K562 (cell line): ENCODE measurements around the gene MTA2. TPM values are rescaled to one million over a fixed set of nuclear protein-coding genes. Genes with fewer than 3 reads are reported as not detected.

Experiments
- CBX8 ChIP-seq: fragments of 200-600 bp; sonication (generic); IDR thresholded peaks from 2 replicates; pipeline ENCODE4 v1.6.1; 2012; ENCODE audit warnings: borderline replicate concordance, mixed run types, low read depth, mild to moderate bottlenecking, moderate library complexity, mixed read lengths, low read length, control low read depth, inconsistent platforms; ENCODE audit not compliant: poor library complexity, severe bottlenecking; ENCODE audit errors: extremely low read depth
- DNMT1 ChIP-seq: fragments of 450-650 bp; IDR thresholded peaks from 2 replicates; pipeline ENCODE4 v1.6.1; 2016; ENCODE audit warnings: antibody characterized with exemption, mild to moderate bottlenecking
- E4F1 ChIP-seq: fragments of 250-450 bp; sonication (Bioruptor Pico); IDR thresholded peaks from 2 replicates; pipeline ENCODE4 v1.5.0; 2021; ENCODE audit warnings: mild to moderate bottlenecking, borderline replicate concordance
- ELK1 ChIP-seq: sonication (generic); formaldehyde crosslinking; IDR thresholded peaks from 2 replicates; pipeline ENCODE4 v1.8.1; 2022; ENCODE audit warnings: missing genetic modification reagents
- EWSR1 ChIP-seq: fragments of 450-650 bp; IDR thresholded peaks from 2 replicates; pipeline ENCODE4 v1.6.1; 2018; ENCODE audit warnings: borderline replicate concordance, mild to moderate bottlenecking, low read depth, moderate library complexity; ENCODE audit not compliant: partially characterized antibody
- FOXA1 ChIP-seq: fragments of 450-650 bp; IDR thresholded peaks from 2 replicates; pipeline ENCODE4 v1.6.1; 2016; ENCODE audit warnings: mild to moderate bottlenecking, borderline replicate concordance
- MEF2A ChIP-seq: IDR thresholded peaks from 2 replicates; pipeline ENCODE4 v1.6.1; 2011; ENCODE audit warnings: low read depth, mild to moderate bottlenecking, low read length, moderate library complexity; ENCODE audit not compliant: control insufficient read depth
- NCOA2 ChIP-seq, 2 experiments: fragments of 450-650 bp; IDR thresholded peaks; 2 replicates each; pipeline ENCODE4 v1.6.1; 2018; ENCODE audit warnings: mild to moderate bottlenecking in 2 of 2, moderate library complexity in 1 of 2; ENCODE audit not compliant: partially characterized antibody in 2 of 2
- RNF2 ChIP-seq: sonication (generic); IDR thresholded peaks from 2 replicates; pipeline ENCODE4 v1.6.1; 2016
- TRIM25 ChIP-seq: fragments of 450-650 bp; IDR thresholded peaks from 2 replicates; pipeline ENCODE4 v1.7.0; 2016; ENCODE audit warnings: borderline replicate concordance
- ZBTB43 ChIP-seq: sonication (generic); formaldehyde crosslinking; IDR thresholded peaks from 2 replicates; pipeline ENCODE4 v1.8.0; 2023; ENCODE audit warnings: mild to moderate bottlenecking, missing genetic modification reagents
- ZHX1 ChIP-seq: fragments of 150-350 bp; conservative IDR thresholded peaks from 2 replicates; pipeline ENCODE4 v1.6.1; 2014; ENCODE audit warnings: low read length
- ZNF121 ChIP-seq: sonication (generic); formaldehyde crosslinking; conservative IDR thresholded peaks from 2 replicates; pipeline ENCODE4 v1.8.0; 2022; ENCODE audit warnings: missing genetic modification reagents
- ZNF134 ChIP-seq: fragments of 250-450 bp; sonication (Bioruptor Pico); conservative IDR thresholded peaks from 2 replicates; pipeline ENCODE4 v1.4.0; 2020
- ZNF76 ChIP-seq: fragments of 250-450 bp; sonication (Bioruptor Pico); IDR thresholded peaks from 2 replicates; pipeline ENCODE4 v1.4.0; 2020; ENCODE audit warnings: mild to moderate bottlenecking, moderate library complexity, borderline replicate concordance
- ZNF766 ChIP-seq: fragments of 200-800 bp; sonication (Bioruptor generic); conservative IDR thresholded peaks from 2 replicates; pipeline ENCODE4 v1.6.1; 2016; ENCODE audit warnings: missing genetic modification characterization, missing compliant biosample characterization
- polyA plus RNA-seq, 8 experiments: library from polyadenylated mRNA; depleted of rRNA in 4 of 8; stranded (reverse) in 5 of 8; unstranded in 3 of 8; fragments of >200 nt; fragmentation: Nextera tagmentation in 2 of 8; fragmentation: Illumina TruSeq in 1 of 8; extraction: Ambion mirVana in 2 of 8; extraction: Trizol in 1 of 8; gene quantifications; 2 replicates each; pipeline versions ENCODE4 v1.2.1 to v1.2.3, GENCODE V29; 2011 to 2014; ENCODE audit warnings: inconsistent platforms in 1 of 8, missing spikeins in 1 of 8
- total RNA-seq, 7 experiments: library from RNA; depleted of rRNA in 6 of 7; stranded (reverse); fragments of >200 nt in 6 of 7; fragmentation: Illumina TruSeq in 2 of 7; extraction: Trizol in 2 of 7; gene quantifications; 2 replicates each; pipeline versions ENCODE4 v1.2.1 to v1.2.3, GENCODE V29; 2011 to 2021; ENCODE audit warnings: low replicate concordance in 1 of 7

MTA2 gene
- total and polyA plus RNA-seq, 9 of the 15 experiments (the other 6 are each of a cell fraction or from before 2014, with no cell fraction given), result 6.2 to 220 (median 172) TPM

- no peak for TF ChIP-seq ZBTB43
- no peak for TF ChIP-seq ZNF766
- TF ChIP-seq ZNF76 (CRISPR knock-in tag), result no peak
- TF ChIP-seq E4F1 (CRISPR knock-in tag), result no peak
- no peak for TF ChIP-seq ZHX1
- peak; percentile 84; the same call in 1 of the 2 replicates for TF ChIP-seq RNF2
- TF ChIP-seq CBX8, result no peak
- no peak for TF ChIP-seq DNMT1
- TF ChIP-seq MEF2A, result no peak
- TF ChIP-seq TRIM25, result no peak
- TF ChIP-seq FOXA1, result no peak
- no peak for TF ChIP-seq EWSR1
- no peak for TF ChIP-seq NCOA2 (IDR thresholded peaks at IDR 0.05; ENCODE audit: partially characterized antibody in 2 of 2)
- no peak for TF ChIP-seq ZNF121
- TF ChIP-seq ELK1, result no peak
- TF ChIP-seq ZNF134 (CRISPR knock-in tag), result no peak
Measured at GRCh38 chr11:62545437-62546243, 56.0 kb downstream of the MTA2 start (continued).
